ENCODE measurements around the gene FGD2.
"Not testable (repeated sequence)": the region's sequence is repeated elsewhere in the genome, so short reads cannot be mapped to it uniquely, and the experiment has no call there.

Gene FGD2

GRCh38 chr6:37036146-37036545, 30.7 kb downstream of the FGD2 start:
- no peak for TF ChIP-seq CTCF (IDR thresholded peaks at IDR 0.05; ENCODE audit: borderline replicate concordance, insufficient read depth, low read depth, low read length)
- H3K4me3 ChIP-seq (ENCODE audit: low read depth, low read length): no peak overlapping the region

GRCh38 chr6:37038292-37039198, 33.1 kb downstream of the FGD2 start:
- no peak for TF ChIP-seq CTCF (IDR thresholded peaks at IDR 0.05; ENCODE audit: borderline replicate concordance, insufficient read depth, low read depth, low read length)
- no peak overlapping the region for H3K4me3 ChIP-seq (ENCODE audit: low read depth, low read length)

GRCh38 chr6:37039958-37040357, 34.5 kb downstream of the FGD2 start:
- TF ChIP-seq CTCF (IDR thresholded peaks at IDR 0.05; ENCODE audit: borderline replicate concordance, insufficient read depth, low read depth, low read length): no peak
- H3K4me3 ChIP-seq (ENCODE audit: low read depth, low read length): no peak overlapping the region

- H3K4me3 ChIP-seq (ENCODE audit: low read depth, low read length): no peak overlapping the region
- no peak for TF ChIP-seq CTCF (IDR thresholded peaks at IDR 0.05; ENCODE audit: borderline replicate concordance, insufficient read depth, low read depth, low read length)
Observed at GRCh38 chr6:37041521-37041920, 36.1 kb downstream of the FGD2 start.

DNA sequence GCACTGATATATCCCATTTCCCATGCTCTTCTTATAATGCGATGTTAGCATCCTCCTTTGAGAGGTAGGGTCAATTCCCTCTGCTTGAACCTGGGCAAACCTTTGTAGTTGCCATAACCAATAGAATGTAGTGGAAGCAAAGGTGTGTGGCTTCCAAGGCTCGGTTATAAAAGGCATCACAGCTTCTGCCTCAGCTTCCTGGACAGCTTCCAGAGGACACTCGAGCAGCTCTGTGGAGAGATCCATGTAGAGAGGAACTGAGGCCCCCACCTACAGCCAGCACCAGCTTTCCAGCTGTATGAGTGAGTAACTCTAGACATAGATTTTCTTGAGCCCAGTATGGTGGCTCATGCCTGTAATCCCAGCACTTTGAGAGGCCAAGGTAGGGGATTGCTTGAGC, 36.7 kb downstream of the FGD2 start:
- TF ChIP-seq CTCF (IDR thresholded peaks at IDR 0.05; ENCODE audit: borderline replicate concordance, insufficient read depth, low read depth, low read length): no peak
- no peak overlapping the region for H3K4me3 ChIP-seq (ENCODE audit: low read depth, low read length)

DNA sequence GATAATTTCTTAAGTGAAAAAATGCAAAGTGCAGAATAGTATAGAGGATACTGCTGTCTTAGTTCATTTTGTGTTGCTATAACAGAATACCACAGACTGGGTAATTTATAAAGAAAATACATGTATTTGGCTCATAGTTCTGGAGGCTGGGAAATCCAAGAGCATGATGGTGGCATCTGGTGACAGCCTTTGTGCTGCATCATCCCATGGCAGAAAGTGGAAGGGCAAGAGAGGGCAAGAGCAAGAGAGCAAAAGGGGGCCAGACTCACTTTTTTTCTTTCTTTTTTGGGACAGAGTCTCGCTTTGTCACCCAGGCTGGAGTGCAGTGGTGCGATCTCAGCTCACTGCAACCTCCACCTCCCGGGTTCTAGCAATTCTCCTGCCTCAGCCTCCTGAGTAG, 37.6 kb downstream of the FGD2 start:
- H3K4me3 ChIP-seq (ENCODE audit: low read depth, low read length): not testable (repeated sequence)

DNA sequence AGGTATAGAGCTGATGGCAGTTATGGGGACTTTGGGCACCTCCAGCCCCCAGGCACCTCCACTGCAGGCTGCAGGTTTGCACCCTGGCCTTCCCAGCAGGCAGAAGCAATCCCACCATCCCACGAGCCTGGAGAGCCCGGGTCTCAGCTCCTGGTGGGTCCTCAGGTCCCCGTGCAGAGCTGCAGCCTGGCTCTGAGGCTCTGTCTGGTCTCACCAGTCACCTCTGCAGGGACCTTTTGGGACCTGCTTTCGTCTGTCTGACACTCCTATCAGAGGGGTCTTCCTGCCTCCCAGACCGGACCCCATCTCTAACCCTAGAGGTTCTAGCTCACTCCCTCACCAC, 41.9 kb downstream of the FGD2 start:
- no peak overlapping the region for H3K4me3 ChIP-seq (ENCODE audit: low read depth, low read length)

More for the DNA sequence above, 41.9 kb downstream of the FGD2 start:
- TF ChIP-seq CTCF (IDR thresholded peaks at IDR 0.05; ENCODE audit: borderline replicate concordance, insufficient read depth, low read depth, low read length): no peak

Measured in GM12875 (cell line).